ENCODE data around the gene RAB28. TPM values are rescaled to one million over a fixed set of nuclear protein-coding genes. Genes with fewer than 3 reads are reported as not detected.

The RAB28 gene
- polyA plus RNA-seq, 2 of the 4 experiments (the other 2 are of a cell fraction) = 9.5 to 24.6 TPM

GRCh38 chr4:13430834-13431568, 53.1 kb downstream of the RAB28 start (continued):
- TF ChIP-seq, protein P1, sequence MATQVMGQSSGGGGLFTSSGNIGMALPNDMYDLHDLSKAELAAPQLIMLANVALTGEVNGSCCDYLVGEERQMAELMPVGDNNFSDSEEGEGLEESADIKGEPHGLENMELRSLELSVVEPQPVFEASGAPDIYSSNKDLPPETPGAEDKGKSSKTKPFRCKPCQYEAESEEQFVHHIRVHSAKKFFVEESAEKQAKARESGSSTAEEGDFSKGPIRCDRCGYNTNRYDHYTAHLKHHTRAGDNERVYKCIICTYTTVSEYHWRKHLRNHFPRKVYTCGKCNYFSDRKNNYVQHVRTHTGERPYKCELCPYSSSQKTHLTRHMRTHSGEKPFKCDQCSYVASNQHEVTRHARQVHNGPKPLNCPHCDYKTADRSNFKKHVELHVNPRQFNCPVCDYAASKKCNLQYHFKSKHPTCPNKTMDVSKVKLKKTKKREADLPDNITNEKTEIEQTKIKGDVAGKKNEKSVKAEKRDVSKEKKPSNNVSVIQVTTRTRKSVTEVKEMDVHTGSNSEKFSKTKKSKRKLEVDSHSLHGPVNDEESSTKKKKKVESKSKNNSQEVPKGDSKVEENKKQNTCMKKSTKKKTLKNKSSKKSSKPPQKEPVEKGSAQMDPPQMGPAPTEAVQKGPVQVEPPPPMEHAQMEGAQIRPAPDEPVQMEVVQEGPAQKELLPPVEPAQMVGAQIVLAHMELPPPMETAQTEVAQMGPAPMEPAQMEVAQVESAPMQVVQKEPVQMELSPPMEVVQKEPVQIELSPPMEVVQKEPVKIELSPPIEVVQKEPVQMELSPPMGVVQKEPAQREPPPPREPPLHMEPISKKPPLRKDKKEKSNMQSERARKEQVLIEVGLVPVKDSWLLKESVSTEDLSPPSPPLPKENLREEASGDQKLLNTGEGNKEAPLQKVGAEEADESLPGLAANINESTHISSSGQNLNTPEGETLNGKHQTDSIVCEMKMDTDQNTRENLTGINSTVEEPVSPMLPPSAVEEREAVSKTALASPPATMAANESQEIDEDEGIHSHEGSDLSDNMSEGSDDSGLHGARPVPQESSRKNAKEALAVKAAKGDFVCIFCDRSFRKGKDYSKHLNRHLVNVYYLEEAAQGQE (IDR thresholded peaks at IDR 0.05) = no peak
- TF ChIP-seq EHMT2 (IDR thresholded peaks at IDR 0.05; ENCODE audit: low read depth) = no peak
- no peak for TF ChIP-seq RARB (CRISPR knock-in tag; IDR thresholded peaks at IDR 0.05)
- no peak for TF ChIP-seq HEYL (CRISPR knock-in tag; IDR thresholded peaks at IDR 0.05)
- TF ChIP-seq TFCP2L1 (CRISPR knock-in tag; IDR thresholded peaks at IDR 0.05) = no peak
- no peak for TF ChIP-seq NFE2L2 (conservative IDR thresholded peaks at IDR 0.05; ENCODE audit: low read length)
- no peak for TF ChIP-seq ZFP36 (IDR thresholded peaks at IDR 0.05; ENCODE audit: borderline replicate concordance, partially characterized antibody)

DNA sequence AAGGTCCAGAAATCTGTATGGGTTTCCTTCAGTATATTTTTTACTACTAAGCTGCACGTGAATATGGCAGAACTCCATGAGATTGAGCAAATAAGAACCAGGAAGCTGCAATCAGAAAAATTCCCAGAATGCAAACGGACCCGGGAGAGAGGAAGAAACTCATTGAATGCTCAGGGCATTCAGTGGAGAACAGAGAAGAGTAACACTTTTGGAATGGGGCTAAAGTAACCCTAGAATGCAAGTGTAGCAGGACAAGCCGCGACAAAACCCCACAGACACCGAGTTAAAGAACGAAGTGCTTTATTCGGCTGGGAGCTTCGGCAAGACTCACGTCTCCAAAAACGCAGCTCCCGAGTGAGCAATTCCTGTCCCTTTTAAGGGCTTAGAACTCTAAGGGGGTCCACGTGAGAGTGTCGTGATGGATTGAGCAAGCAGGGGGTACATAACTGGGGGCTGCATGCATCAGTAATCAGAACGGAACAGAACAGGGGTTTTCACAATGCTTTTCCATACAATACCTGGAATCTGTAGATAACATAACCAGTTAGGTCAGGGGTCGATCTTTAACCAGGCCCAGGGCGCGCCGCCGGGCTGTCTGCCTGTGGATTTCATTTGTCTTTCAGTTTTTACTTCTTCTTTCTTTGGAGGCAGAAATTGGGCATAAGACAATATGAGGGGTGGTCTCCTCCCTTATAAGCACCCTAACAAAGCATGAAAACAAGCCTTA, 56.4 kb downstream of the RAB28 start:
- FAIRE-seq (no peak), DNase-seq (ENCODE audit: low read depth in 1 of 2, low spot score in 1 of 2) (no peak), ATAC-seq (no peak)
- no peak overlapping the region for H3K4me2 ChIP-seq
- 90% methylated on average over 20 of the region's 20 CpGs for WGBS (ENCODE audit: missing lambda C conversion rate)
- H3K27ac ChIP-seq = no peak overlapping the region
- TF ChIP-seq, protein P2, sequence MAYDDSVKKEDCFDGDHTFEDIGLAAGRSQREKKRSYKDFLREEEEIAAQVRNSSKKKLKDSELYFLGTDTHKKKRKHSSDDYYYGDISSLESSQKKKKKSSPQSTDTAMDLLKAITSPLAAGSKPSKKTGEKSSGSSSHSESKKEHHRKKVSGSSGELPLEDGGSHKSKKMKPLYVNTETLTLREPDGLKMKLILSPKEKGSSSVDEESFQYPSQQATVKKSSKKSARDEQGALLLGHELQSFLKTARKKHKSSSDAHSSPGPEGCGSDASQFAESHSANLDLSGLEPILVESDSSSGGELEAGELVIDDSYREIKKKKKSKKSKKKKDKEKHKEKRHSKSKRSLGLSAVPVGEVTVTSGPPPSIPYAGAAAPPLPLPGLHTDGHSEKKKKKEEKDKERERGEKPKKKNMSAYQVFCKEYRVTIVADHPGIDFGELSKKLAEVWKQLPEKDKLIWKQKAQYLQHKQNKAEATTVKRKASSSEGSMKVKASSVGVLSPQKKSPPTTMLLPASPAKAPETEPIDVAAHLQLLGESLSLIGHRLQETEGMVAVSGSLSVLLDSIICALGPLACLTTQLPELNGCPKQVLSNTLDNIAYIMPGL (CRISPR knock-in tag; IDR thresholded peaks at IDR 0.05; ENCODE audit: borderline replicate concordance) = no peak
- TF ChIP-seq RARB (CRISPR knock-in tag; IDR thresholded peaks at IDR 0.05) = no peak
- TF ChIP-seq SMC3 (IDR thresholded peaks at IDR 0.05) = no peak
- no peak for TF ChIP-seq HOXB5 (CRISPR knock-in tag; IDR thresholded peaks at IDR 0.05)
- H3K4me1 ChIP-seq = no peaks in the 10 kb centered on the region
- H3K9me3 ChIP-seq = no peaks in the 10 kb centered on the region
- POLR2A ChIA-PET = no interaction called here
- no peak overlapping the region for H3K4me3 ChIP-seq
- CTCF ChIA-PET = no interaction called here

DNA sequence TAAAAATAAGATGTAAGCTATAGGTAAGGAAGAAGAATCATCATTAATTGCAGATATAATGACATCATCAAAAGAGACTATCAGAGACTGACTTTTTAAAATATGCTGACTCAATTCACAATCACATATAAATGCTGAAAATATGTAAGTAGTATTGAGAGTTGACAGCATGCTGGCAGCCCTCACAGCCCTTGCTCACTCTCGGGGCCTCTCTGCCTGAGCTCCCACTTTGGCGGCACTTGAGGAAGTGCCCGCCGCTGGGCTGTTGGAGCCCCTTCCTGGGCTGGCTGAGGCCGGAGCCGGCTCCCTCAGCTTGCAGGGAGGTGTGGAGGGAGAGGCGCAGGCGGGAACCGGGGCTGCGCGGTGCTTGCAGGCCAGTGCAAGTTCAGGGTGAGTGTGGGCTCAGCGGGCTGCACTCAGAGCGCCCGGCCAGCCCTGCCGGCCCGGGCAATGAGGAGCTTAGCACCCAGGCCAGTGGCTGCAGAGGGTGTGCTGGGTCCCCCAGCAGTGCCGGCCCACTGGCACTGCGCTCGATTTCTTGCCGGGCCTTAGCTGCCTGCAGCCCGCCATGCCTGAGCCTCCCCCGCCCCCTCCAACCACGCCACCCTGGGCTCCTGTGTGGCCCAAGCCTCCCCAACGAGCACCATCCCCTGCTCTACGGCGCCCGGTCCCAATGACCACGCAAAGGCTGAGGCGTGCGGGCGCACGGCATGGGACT, 68.9 kb downstream of the RAB28 start:
- ATAC-seq (no peak), DNase-seq (ENCODE audit: low read depth in 1 of 2, low spot score in 1 of 2) (no peak), FAIRE-seq (no peak)
- TF ChIP-seq HOXA7 (CRISPR knock-in tag; IDR thresholded peaks at IDR 0.05) (no peak), JUN (IDR thresholded peaks at IDR 0.05) (no peak), CEBPB (IDR thresholded peaks at IDR 0.05) (no peak), HOXB5 (CRISPR knock-in tag; IDR thresholded peaks at IDR 0.05) (no peak), CHD2 (IDR thresholded peaks at IDR 0.05; ENCODE audit: low read length, partially characterized antibody) (no peak), FOSB (CRISPR knock-in tag; IDR thresholded peaks at IDR 0.05) (no peak), ZC3H11A (IDR thresholded peaks at IDR 0.05) (no peak), HES2 (IDR thresholded peaks at IDR 0.05) (no peak)
- TF ChIP-seq, protein P2 (CRISPR knock-in tag; IDR thresholded peaks at IDR 0.05; ENCODE audit: borderline replicate concordance) = no peak
- POLR2A ChIA-PET = no interaction called here
- no peak overlapping the region for H3K4me2 ChIP-seq
- H3K4me3 ChIP-seq = no peak overlapping the region
- H3K9me3 ChIP-seq = no peaks in the 10 kb centered on the region
- CTCF ChIA-PET = no interaction called here
- no peaks in the 10 kb centered on the region for H3K4me1 ChIP-seq
- no peak overlapping the region for H3K27ac ChIP-seq
- WGBS (ENCODE audit: missing lambda C conversion rate) = 97% methylated on average over 10 of the region's 32 CpGs
